Stomach smooth muscle (tissue), 2 donors: Measurements from ENCODE around the gene TEX26.

Experiments used
- H3K27ac ChIP-seq: one replicate; pipeline ENCODE4 v1.7.0; 2013; ENCODE audit warnings: mild to moderate bottlenecking, low read length, inconsistent platforms
- H3K27me3 ChIP-seq, 2 donors: one replicate each; pipeline ENCODE4 v1.7.0; 2013; ENCODE audit warnings: low read length in 2 of 2; ENCODE audit not compliant: insufficient read depth in 2 of 2, control insufficient read depth in 1 of 2
- H3K36me3 ChIP-seq, 2 donors: one replicate each; pipeline ENCODE4 v1.7.0; 2013; ENCODE audit warnings: low read length in 2 of 2; ENCODE audit not compliant: control insufficient read depth in 2 of 2, insufficient read depth in 2 of 2
- H3K4me1 ChIP-seq: one replicate; pipeline ENCODE4 v1.7.0; 2013; ENCODE audit warnings: low read length; ENCODE audit not compliant: control insufficient read depth, insufficient read depth
- H3K4me3 ChIP-seq, 2 donors: one replicate each; pipeline ENCODE4 v1.7.0; 2013; ENCODE audit warnings: low read length in 2 of 2
- H3K9ac ChIP-seq, 2 donors: one replicate each; pipeline ENCODE4 v1.7.0; 2013; ENCODE audit warnings: low read length in 2 of 2, mild to moderate bottlenecking in 1 of 2
- H3K9me3 ChIP-seq, 2 donors: one replicate each; pipeline ENCODE4 v1.7.0; 2013; ENCODE audit warnings: low read length in 2 of 2; ENCODE audit not compliant: control insufficient read depth in 2 of 2
- donor health status: healthy.
- donor health status: Pancreatic carcinoma.

The TEX26 gene

GRCh38 chr13:31012655-31013024, 80.2 kb downstream of the TEX26 start:
- Histone ChIP-seq H3K36me3 (no peaks in the 10 kb centered on the region), H3K4me1 (no peaks in the 10 kb centered on the region), H3K27me3 (peaks cover 2 to 4% of the 10 kb centered on the region in 2 donors), H3K4me3 (no peak overlapping the region), H3K27ac (no peak overlapping the region), H3K9me3 (no peaks in the 10 kb centered on the region), H3K9ac (no peak overlapping the region)

DNA sequence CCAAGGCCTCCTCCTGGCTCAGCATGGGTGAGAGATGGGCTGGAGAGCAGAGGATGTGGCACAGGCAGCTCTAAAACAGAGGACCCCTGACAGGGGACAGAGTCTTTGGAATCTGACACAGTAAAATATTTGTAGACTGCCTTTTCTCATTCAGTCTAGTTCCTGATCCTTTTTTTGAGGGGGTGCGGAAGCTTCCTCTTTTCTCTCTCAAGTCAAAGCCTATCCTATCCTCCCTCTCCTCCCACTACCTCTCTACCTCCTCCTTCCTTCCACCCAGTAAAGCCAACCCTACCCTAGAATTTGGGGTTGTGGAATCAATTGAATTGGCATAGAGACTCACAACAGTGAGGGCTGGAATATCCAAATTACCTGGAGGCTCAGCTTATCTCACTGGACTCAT, 82.0 kb downstream of the TEX26 start:
- no peaks in the 10 kb centered on the region for H3K4me1 ChIP-seq
- H3K36me3 ChIP-seq: no peaks in the 10 kb centered on the region
- H3K9me3 ChIP-seq: no peaks in the 10 kb centered on the region

DNA sequence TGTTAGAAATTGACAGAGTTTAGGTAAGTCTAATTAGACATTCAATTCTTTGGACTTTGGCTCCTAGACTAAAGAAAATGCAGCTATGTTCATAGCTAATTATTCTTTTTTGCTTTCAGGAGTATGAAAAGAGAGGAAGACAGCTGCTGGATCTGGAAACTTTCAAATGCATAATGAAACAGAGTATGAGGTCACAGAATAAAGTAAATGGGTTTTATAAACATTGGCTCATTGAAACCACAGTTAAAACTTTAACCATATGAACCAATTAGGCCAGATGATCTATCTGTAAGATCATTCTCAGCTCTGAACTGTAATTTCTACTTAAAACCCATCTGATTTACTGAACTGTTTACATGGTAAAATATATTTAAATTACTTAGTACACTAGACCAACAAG, 82.7 kb downstream of the TEX26 start:
- Histone ChIP-seq H3K9ac (no peak overlapping the region), H3K4me1 (no peaks in the 10 kb centered on the region), H3K4me3 (no peak overlapping the region), H3K36me3 (no peaks in the 10 kb centered on the region), H3K27ac (no peak overlapping the region), H3K9me3 (no peaks in the 10 kb centered on the region), H3K27me3 (peaks cover 0 to 2% of the 10 kb centered on the region in 2 donors)

More for the DNA sequence above, 82.0 kb downstream of the TEX26 start:
- Histone ChIP-seq H3K27ac (no peak overlapping the region), H3K4me3 (no peak overlapping the region), H3K9ac (no peak overlapping the region), H3K27me3 (peaks cover 0 to 2% of the 10 kb centered on the region in 2 donors)

GRCh38 chr13:31016342-31017325, 84.2 kb downstream of the TEX26 start:
- Histone ChIP-seq H3K27me3 (peaks cover 0 to 2% of the 10 kb centered on the region in 2 donors), H3K4me3 (no peak overlapping the region), H3K36me3 (no peaks in the 10 kb centered on the region), H3K27ac (no peak overlapping the region), H3K9ac (no peak overlapping the region), H3K4me1 (no peaks in the 10 kb centered on the region), H3K9me3 (no peaks in the 10 kb centered on the region)

- Histone ChIP-seq H3K36me3 (no peaks in the 10 kb centered on the region), H3K9me3 (no peaks in the 10 kb centered on the region), H3K27ac (no peak overlapping the region)
Measured at GRCh38 chr13:31018511-31018910, 86.1 kb downstream of the TEX26 start.

GRCh38 chr13:31020996-31021395, 88.5 kb downstream of the TEX26 start:
- no peak overlapping the region for H3K27ac ChIP-seq
- H3K9ac ChIP-seq: no peak overlapping the region
- H3K27me3 ChIP-seq: peaks cover 0 to 3% of the 10 kb centered on the region in 2 donors
- no peaks in the 10 kb centered on the region for H3K36me3 ChIP-seq
- no peaks in the 10 kb centered on the region for H3K4me1 ChIP-seq
- no peak overlapping the region for H3K4me3 ChIP-seq
- H3K9me3 ChIP-seq: peaks cover 0 to 2% of the 10 kb centered on the region in 2 donors

More at GRCh38 chr13:31018511-31018910, 86.1 kb downstream of the TEX26 start:
- Histone ChIP-seq H3K4me3 (no peak overlapping the region), H3K27me3 (peaks cover 0 to 3% of the 10 kb centered on the region in 2 donors), H3K4me1 (no peaks in the 10 kb centered on the region), H3K9ac (no peak overlapping the region)

DNA sequence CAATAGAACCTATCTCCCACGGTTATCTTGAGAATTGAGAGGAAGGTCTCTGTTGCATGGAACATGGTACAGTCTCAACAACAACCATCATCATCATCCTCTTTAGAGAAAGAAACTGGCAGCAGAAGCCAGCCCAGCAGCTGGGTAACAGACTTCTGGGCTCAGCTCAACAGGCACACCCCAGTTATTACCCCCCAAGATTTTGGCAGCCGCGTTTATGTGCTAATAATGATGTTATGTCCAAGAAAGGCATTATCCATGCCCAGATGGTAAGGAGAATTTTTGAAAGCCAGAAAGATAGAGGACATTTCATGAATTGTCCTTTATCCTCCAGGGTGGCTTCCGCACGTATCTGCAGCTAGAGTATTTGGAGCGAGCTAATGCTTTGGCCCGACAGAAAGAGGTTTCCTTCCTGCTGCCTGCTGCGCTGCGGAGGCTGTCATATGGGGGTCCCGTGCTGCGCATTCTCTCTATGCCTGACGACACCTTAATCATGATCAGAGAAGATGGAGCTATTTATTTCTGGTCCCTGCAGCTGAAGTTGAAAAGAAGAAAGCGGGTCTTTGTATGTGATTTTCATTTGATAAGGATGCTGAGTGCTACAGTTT, 89.9 kb downstream of the TEX26 start:
- H3K9ac ChIP-seq: no peak overlapping the region
- peaks cover 0 to 2% of the 10 kb centered on the region in 2 donors for H3K27me3 ChIP-seq
- H3K36me3 ChIP-seq: no peaks in the 10 kb centered on the region
- H3K4me1 ChIP-seq: no peaks in the 10 kb centered on the region
- H3K9me3 ChIP-seq: peaks cover 0 to 4% of the 10 kb centered on the region in 2 donors
- no peak overlapping the region for H3K4me3 ChIP-seq
- H3K27ac ChIP-seq: no peak overlapping the region

DNA sequence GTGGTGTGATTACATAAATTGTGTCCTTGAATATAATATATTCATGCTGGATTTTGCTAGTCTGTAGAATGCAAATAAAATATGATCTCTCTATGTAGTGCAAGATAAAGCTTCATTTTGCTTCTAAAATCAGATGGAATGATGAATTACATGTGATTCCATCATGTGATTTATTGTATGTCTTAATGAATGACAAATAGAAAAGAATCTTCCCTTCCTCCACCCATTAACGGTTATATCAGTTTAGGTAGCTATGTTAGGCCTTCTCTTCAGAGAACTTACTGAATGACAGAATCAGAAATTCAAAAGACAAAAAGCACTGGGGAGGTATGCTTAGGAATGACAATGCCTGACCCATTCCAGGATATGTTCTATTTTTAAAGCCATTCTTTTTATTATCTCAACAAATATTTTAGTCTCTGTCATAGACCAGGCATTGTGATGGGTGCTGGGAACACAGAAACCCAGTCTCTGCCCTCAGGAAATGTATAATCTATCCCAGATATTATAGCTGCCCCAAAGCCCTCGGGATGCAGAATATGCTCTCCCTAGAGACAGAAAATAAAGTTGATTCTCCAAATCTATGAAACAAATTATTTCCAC, 90.6 kb downstream of the TEX26 start:
- H3K9me3 ChIP-seq: peaks cover 0 to 4% of the 10 kb centered on the region in 2 donors
- no peaks in the 10 kb centered on the region for H3K4me1 ChIP-seq
- H3K9ac ChIP-seq: no peak overlapping the region
- no peak overlapping the region for H3K27ac ChIP-seq
- no peaks in the 10 kb centered on the region for H3K36me3 ChIP-seq
- H3K27me3 ChIP-seq: peaks cover 0 to 2% of the 10 kb centered on the region in 2 donors
- H3K4me3 ChIP-seq: no peak overlapping the region
